HepG2 (cell line): Measurements from ENCODE around the gene BCL2L13. TPM values are rescaled to one million over a fixed set of nuclear protein-coding genes. Genes with fewer than 3 reads are reported as not detected.

ENCODE experiments used
- ADNP ChIP-seq: sonication (generic); formaldehyde crosslinking; IDR thresholded peaks from 2 replicates; pipeline ENCODE4 v1.4.0; 2020; ENCODE audit warnings: missing genetic modification reagents
- ARID5B ChIP-seq: IDR thresholded peaks from 2 replicates; pipeline ENCODE4 v1.4.0; 2020; ENCODE audit warnings: mild to moderate bottlenecking, missing genetic modification reagents
- BCL3 ChIP-seq: sonication (generic); formaldehyde crosslinking; IDR thresholded peaks from 2 replicates; pipeline ENCODE4 v1.5.1; 2020; ENCODE audit warnings: mild to moderate bottlenecking, missing genetic modification reagents, moderate library complexity
- ELF1 ChIP-seq: sonication (generic); formaldehyde crosslinking; IDR thresholded peaks from 2 replicates; pipeline ENCODE4 v1.4.0; 2020; ENCODE audit warnings: missing genetic modification reagents
- HDAC2 ChIP-seq: sonication (generic); formaldehyde crosslinking; IDR thresholded peaks from 2 replicates; pipeline ENCODE4 v1.4.0; 2020; ENCODE audit warnings: missing genetic modification reagents
- HINFP ChIP-seq: sonication (generic); formaldehyde crosslinking; IDR thresholded peaks from 2 replicates; pipeline ENCODE4 v1.4.0; 2020; ENCODE audit warnings: low read depth, mild to moderate bottlenecking, missing genetic modification reagents
- HOXA3 ChIP-seq: sonication (generic); formaldehyde crosslinking; IDR thresholded peaks from 2 replicates; pipeline ENCODE4 v1.5.0; 2020; ENCODE audit warnings: missing genetic modification reagents
- KLF6 ChIP-seq: IDR thresholded peaks from 2 replicates; pipeline ENCODE4 v1.8.0; 2016; ENCODE audit warnings: missing biosample characterization, missing genetic modification reagents
- KMT2B ChIP-seq: IDR thresholded peaks from 2 replicates; pipeline ENCODE4 v1.6.1; 2016; ENCODE audit warnings: missing genetic modification reagents, missing compliant biosample characterization
- MED13 ChIP-seq: sonication (generic); formaldehyde crosslinking; IDR thresholded peaks from 2 replicates; pipeline ENCODE4 v1.5.0; 2020; ENCODE audit warnings: missing genetic modification reagents
- MXI1 ChIP-seq: IDR thresholded peaks from 3 replicates; pipeline ENCODE4 v1.6.1; 2012; ENCODE audit warnings: low read depth, low read length, inconsistent platforms, borderline replicate concordance
- POLR2G ChIP-seq: fragments of 200-400 bp; formaldehyde crosslinking; IDR thresholded peaks from 2 replicates; pipeline ENCODE4 v1.6.1; 2018; ENCODE audit warnings: mild to moderate bottlenecking, low read depth, low read length, moderate library complexity
- SKI ChIP-seq: fragments of 450-650 bp; IDR thresholded peaks from one replicate; pipeline ENCODE4 v1.6.1; 2018; ENCODE audit warnings: mild to moderate bottlenecking; ENCODE audit not compliant: partially characterized antibody
- ZBTB38 ChIP-seq: sonication (generic); formaldehyde crosslinking; IDR thresholded peaks from 2 replicates; pipeline ENCODE4 v1.5.1; 2020; ENCODE audit warnings: mild to moderate bottlenecking, missing genetic modification reagents
- ZFYVE20 ChIP-seq: sonication (generic); formaldehyde crosslinking; IDR thresholded peaks from 2 replicates; pipeline ENCODE4 v1.8.0; 2023; ENCODE audit warnings: low read depth, mild to moderate bottlenecking, moderate library complexity, missing genetic modification reagents, borderline replicate concordance
- ZNF121 ChIP-seq: sonication (generic); formaldehyde crosslinking; IDR thresholded peaks from 2 replicates; pipeline ENCODE4 v1.5.0; 2020; ENCODE audit warnings: mild to moderate bottlenecking, missing genetic modification reagents
- ZNF274 ChIP-seq: sonication (generic); formaldehyde crosslinking; IDR thresholded peaks from 2 replicates; pipeline ENCODE4 v1.5.1; 2020; ENCODE audit warnings: mild to moderate bottlenecking, missing genetic modification reagents
- ZNF350 ChIP-seq: sonication (generic); formaldehyde crosslinking; IDR thresholded peaks from 2 replicates; pipeline ENCODE4 v1.4.0; 2020; ENCODE audit warnings: mild to moderate bottlenecking, low read depth, missing genetic modification reagents, borderline replicate concordance
- ZNF550 ChIP-seq: sonication (generic); formaldehyde crosslinking; IDR thresholded peaks from 2 replicates; pipeline ENCODE4 v1.4.0; 2020; ENCODE audit warnings: mild to moderate bottlenecking, missing genetic modification reagents, borderline replicate concordance
- ZNF792 ChIP-seq: IDR thresholded peaks from 2 replicates; pipeline ENCODE4 v1.6.1; 2016
- polyA plus RNA-seq, 8 experiments: library from polyadenylated mRNA; depleted of rRNA in 3 of 8; stranded (reverse) in 7 of 8; unstranded in 1 of 8; fragments of >200 nt; fragmentation: Illumina TruSeq in 4 of 8; extraction: Trizol in 4 of 8; gene quantifications; 2 replicates each; pipeline versions ENCODE4 v1.2.1 to v1.2.3, GENCODE V29; 2011 to 2016; ENCODE audit warnings: low read depth in 4 of 8, missing spikeins in 1 of 8, mixed read lengths in 1 of 8; ENCODE audit not compliant: insufficient read depth in 1 of 8
- total RNA-seq, 5 experiments: library from RNA; depleted of rRNA; stranded (reverse); fragments of >200 nt; fragmentation: Illumina TruSeq; extraction: Trizol; gene quantifications; 2 replicates each; pipeline ENCODE4 v1.2.3, GENCODE V29; 2016; ENCODE audit warnings: low read depth in 1 of 5
- TF ChIP-seq, protein P1 (sequence below): IDR thresholded peaks from 2 replicates; pipeline ENCODE4 v1.6.1; 2016; ENCODE audit warnings: missing genetic modification reagents, missing compliant biosample characterization
- TF ChIP-seq, protein P2 (sequence below): sonication (generic); formaldehyde crosslinking; IDR thresholded peaks from 2 replicates; pipeline ENCODE4 v1.8.1; 2022; ENCODE audit warnings: mild to moderate bottlenecking, missing genetic modification reagents

The BCL2L13 gene
- total and polyA plus RNA-seq, 2 of the 13 experiments (the other 11 are each of a cell fraction or from before 2014, with no cell fraction given) = 13.5 to 14.6 TPM

DNA sequence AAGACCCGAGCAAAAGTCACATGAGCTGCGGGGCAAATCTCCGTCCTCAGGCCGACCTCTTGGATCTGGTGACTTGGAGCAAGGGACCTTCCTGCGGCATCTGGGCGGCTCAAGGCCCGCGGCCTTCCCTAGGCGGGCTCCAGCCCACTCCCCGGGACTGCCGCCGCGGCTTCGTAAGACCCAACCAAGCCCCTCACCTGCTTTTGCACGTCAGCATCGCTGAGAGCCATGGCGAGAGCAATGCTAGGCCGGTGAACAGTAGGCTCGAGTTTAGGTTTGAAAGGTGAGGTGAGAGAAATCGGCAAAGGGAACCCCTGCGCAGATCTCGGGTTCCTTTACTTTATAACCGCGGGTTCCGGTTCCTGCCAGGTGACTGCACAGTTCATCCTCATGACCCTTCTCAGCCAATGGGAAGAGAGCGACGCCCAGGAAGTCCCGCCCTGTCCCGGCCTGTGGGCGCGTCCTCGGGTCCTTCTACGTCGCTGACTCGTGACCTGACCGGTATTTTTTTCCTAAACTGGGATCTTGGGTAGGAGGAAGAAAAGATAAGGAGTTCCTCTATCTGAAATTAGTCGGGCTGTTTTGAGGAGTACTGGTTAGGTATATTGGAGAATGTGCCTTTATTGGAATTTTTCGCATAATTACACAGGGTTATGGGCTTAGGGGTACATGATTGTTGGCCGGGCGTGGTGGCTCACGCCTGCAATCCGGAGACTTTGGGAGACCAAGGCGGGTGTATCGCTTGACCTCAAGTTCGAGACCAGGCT, 10.0 kb upstream of the BCL2L13 start, which contains the start of gene ATP6V1E1 (continued):
- TF ChIP-seq ZNF792 (CRISPR knock-in tag) (no peak), BCL3 (CRISPR knock-in tag) (peak; percentile 60; the same call in 1 of the 2 replicates), ZNF550 (no peak), ZFYVE20 (no peak), HOXA3 (CRISPR knock-in tag) (peak; percentile 29; the same call in 1 of the 2 replicates), HINFP (CRISPR knock-in tag) (no peak), ZNF350 (CRISPR knock-in tag) (peak; percentile 79; the same call in 1 of the 2 replicates), ADNP (no peak), SKI (no peak), MXI1 (peak; percentile 20; the same call in 1 of the 3 replicates), ARID5B (no peak), ELF1 (peak; percentile 88), ZNF121 (CRISPR knock-in tag) (0 out of 2 replicates have a peak, but pooled peaks have one; percentile 28), HDAC2 (CRISPR knock-in tag) (peak; percentile 37; the same call in 1 of the 2 replicates), ZNF274 (CRISPR knock-in tag) (peak; percentile 85; the same call in 1 of the 2 replicates), MED13 (no peak), ZBTB38 (CRISPR knock-in tag) (no peak), POLR2G (peak; percentile 86), KMT2B (CRISPR knock-in tag) (peak; percentile 53; the same call in 1 of the 2 replicates), KLF6 (CRISPR knock-in tag) (0 out of 2 replicates have a peak, but pooled peaks have one; percentile 22)
- TF ChIP-seq, protein P1, sequence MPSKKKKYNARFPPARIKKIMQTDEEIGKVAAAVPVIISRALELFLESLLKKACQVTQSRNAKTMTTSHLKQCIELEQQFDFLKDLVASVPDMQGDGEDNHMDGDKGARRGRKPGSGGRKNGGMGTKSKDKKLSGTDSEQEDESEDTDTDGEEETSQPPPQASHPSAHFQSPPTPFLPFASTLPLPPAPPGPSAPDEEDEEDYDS = peak; percentile 37; the same call in 1 of the 2 replicates
- TF ChIP-seq, protein P2, sequence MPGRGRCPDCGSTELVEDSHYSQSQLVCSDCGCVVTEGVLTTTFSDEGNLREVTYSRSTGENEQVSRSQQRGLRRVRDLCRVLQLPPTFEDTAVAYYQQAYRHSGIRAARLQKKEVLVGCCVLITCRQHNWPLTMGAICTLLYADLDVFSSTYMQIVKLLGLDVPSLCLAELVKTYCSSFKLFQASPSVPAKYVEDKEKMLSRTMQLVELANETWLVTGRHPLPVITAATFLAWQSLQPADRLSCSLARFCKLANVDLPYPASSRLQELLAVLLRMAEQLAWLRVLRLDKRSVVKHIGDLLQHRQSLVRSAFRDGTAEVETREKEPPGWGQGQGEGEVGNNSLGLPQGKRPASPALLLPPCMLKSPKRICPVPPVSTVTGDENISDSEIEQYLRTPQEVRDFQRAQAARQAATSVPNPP (CRISPR knock-in tag) = no peak
